Central memory CD8-positive, alpha-beta T cell (primary cell): ENCODE results near the gene ZIK1.

Source experiments
- ATAC-seq: fragments of 150-1000 bp; cut with Tn5 transposase; replicated peaks from 2 replicates; pipeline ENCODE4 v1.10.0; 2022; ENCODE audit warnings: mild to moderate bottlenecking, moderate FRiP score, moderate number of reproducible peaks; ENCODE audit not compliant: poor library complexity, severe bottlenecking; ENCODE audit errors: extremely low read depth
- DNase-seq, 2 donors: peaks; one replicate each; pipeline ENCODE4 v3.0.0; 2021; ENCODE audit warnings: low spot score in 2 of 2
- H3K27ac Mint-ChIP-seq: one replicate; pipeline ENCODE4 v1.8.0; 2022; ENCODE audit warnings: low read depth, mild to moderate bottlenecking, moderate library complexity, mixed read lengths
- H3K27me3 Mint-ChIP-seq: one replicate; pipeline ENCODE4 v1.8.0; 2022; ENCODE audit warnings: mixed read lengths
- H3K36me3 Mint-ChIP-seq: one replicate; pipeline ENCODE4 v1.8.0; 2022; ENCODE audit warnings: mild to moderate bottlenecking, moderate library complexity, mixed read lengths; ENCODE audit not compliant: insufficient read depth
- H3K4me1 Mint-ChIP-seq: one replicate; pipeline ENCODE4 v1.8.0; 2022; ENCODE audit warnings: mixed read lengths
- H3K4me3 Mint-ChIP-seq: one replicate; pipeline ENCODE4 v1.8.0; 2022; ENCODE audit warnings: mild to moderate bottlenecking, moderate library complexity, mixed read lengths
- H3K9me3 Mint-ChIP-seq: one replicate; pipeline ENCODE4 v1.8.0; 2022; ENCODE audit warnings: mixed read lengths

The ZIK1 gene

GRCh38 chr19:57623091-57623490 is 39.1 kb downstream of the ZIK1 start:
- peaks cover 1% of the 10 kb centered on the region for H3K4me1 Mint-ChIP-seq
- H3K36me3 Mint-ChIP-seq: peaks cover 22% of the 10 kb centered on the region
- H3K27ac Mint-ChIP-seq: no peak overlapping the region
- ATAC-seq (no peak), DNase-seq (no peak)
- peaks cover 44% of the 10 kb centered on the region for H3K9me3 Mint-ChIP-seq
- no peaks in the 10 kb centered on the region for H3K27me3 Mint-ChIP-seq
- no peak overlapping the region for H3K4me3 Mint-ChIP-seq

- Mint-ChIP-seq H3K4me3 (peak within 1 kb of the TSS; percentile 89), H3K4me1 (peaks cover 33% of the 10 kb centered on the region), H3K36me3 (peaks cover 8% of the 10 kb centered on the region), H3K27me3 (no peaks in the 10 kb centered on the region), H3K9me3 (peaks cover 15% of the 10 kb centered on the region), H3K27ac (peak within 1 kb of the TSS; percentile 95)
- ATAC-seq (peak; percentile 100), DNase-seq (peak; percentile 71 to 82)
Measured at GRCh38 chr19:57632987-57633831, 49.3 kb downstream of the ZIK1 start, which contains the start of gene ZNF211. Gene ZNF211 (plus strand): TSS chr19:57633168. CDS start chr19:57633347, 179 bp downstream.

- Mint-ChIP-seq H3K9me3 (peaks cover 19% of the 10 kb centered on the region), H3K4me1 (peaks cover 33% of the 10 kb centered on the region), H3K4me3 (peak overlapping the region; percentile 89), H3K27ac (peak overlapping the region; percentile 95), H3K27me3 (no peaks in the 10 kb centered on the region), H3K36me3 (peaks cover 13% of the 10 kb centered on the region)
- DNase-seq (no peak), ATAC-seq (no peak)
Measured at GRCh38 chr19:57633832-57634131, 49.8 kb downstream of the ZIK1 start.

GRCh38 chr19:57637379-57637778 is 53.4 kb downstream of the ZIK1 start:
- no peaks in the 10 kb centered on the region for H3K27me3 Mint-ChIP-seq
- ATAC-seq (no peak), DNase-seq (no peak)
- H3K4me3 Mint-ChIP-seq: no peak overlapping the region
- H3K36me3 Mint-ChIP-seq: peaks cover 35% of the 10 kb centered on the region
- H3K27ac Mint-ChIP-seq: no peak overlapping the region
- peaks cover 31% of the 10 kb centered on the region for H3K4me1 Mint-ChIP-seq
- H3K9me3 Mint-ChIP-seq: peaks cover 33% of the 10 kb centered on the region

GRCh38 chr19:57641715-57642234 is 57.8 kb downstream of the ZIK1 start:
- Mint-ChIP-seq H3K4me1 (no peaks in the 10 kb centered on the region), H3K27me3 (no peaks in the 10 kb centered on the region), H3K4me3 (no peak overlapping the region), H3K9me3 (peaks cover 40% of the 10 kb centered on the region), H3K36me3 (peaks cover 37% of the 10 kb centered on the region), H3K27ac (no peak overlapping the region)
- ATAC-seq (no peak), DNase-seq (no peak)

- Mint-ChIP-seq H3K27ac (no peak overlapping the region), H3K4me1 (no peaks in the 10 kb centered on the region), H3K4me3 (no peak overlapping the region), H3K9me3 (peaks cover 40% of the 10 kb centered on the region), H3K36me3 (peaks cover 33% of the 10 kb centered on the region), H3K27me3 (no peaks in the 10 kb centered on the region)
- DNase-seq (no peak), ATAC-seq (no peak)
Measured at GRCh38 chr19:57642396-57643046, 58.6 kb downstream of the ZIK1 start.
